Embryonic facial prominence (tissue), 1 donor: Measurements from ENCODE around the gene CAMK2D.

Source experiments
- DNase-seq: peaks from one replicate; pipeline ENCODE4 v3.0.0-alpha.2; 2016; ENCODE audit errors: extremely low spot score

The CAMK2D gene

GRCh38 chr4:113438596-113438995 lies 322.9 kb downstream of the CAMK2D start:
- no peak for DNase-seq

DNA sequence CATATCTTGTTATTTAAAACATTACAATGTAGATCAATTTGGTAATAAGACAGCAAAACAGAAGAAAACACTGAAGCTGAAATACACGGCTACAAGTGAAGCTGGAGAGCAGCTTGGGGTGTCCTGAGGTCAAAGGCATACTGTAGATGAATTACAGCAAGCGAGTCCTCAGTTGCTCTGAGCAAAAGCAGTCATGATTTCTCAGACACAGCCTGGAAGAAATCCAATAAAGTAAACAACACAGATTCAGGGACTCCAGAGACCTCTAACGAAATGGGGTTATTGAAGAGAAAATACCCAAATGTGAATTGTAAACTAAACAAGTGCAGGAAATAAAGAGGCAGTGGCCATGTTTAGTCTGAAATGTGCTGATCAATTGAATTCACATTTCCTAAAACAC lies 324.4 kb downstream of the CAMK2D start:
- no peak for DNase-seq

- DNase-seq = no peak
These were observed 325.2 kb downstream of the CAMK2D start for GRCh38 chr4:113436360-113436759.

GRCh38 chr4:113435893-113436292 lies 325.6 kb downstream of the CAMK2D start:
- no peak for DNase-seq

GRCh38 chr4:113434247-113434587 lies 327.3 kb downstream of the CAMK2D start:
- no peak for DNase-seq

GRCh38 chr4:113433536-113434246 lies 327.8 kb downstream of the CAMK2D start:
- DNase-seq = no peak

DNA sequence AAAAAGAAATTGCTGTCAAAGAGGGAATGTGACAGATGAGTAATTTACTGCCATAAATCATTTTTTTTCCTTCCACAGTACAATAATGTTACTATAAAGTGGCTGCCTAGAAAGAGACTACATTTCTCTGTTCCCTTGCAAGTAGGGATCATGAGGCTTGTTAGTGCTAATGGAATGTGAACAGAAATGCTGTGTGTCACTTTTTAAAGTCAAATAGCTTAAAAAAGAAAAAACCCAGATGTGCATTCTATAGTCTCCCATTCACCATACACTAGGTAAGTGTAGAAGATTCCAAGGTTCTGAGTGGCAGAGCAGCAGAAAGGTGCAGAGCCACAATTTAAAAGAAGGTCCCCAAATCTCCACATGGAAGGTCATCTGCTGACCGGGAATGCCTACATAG lies 328.4 kb downstream of the CAMK2D start:
- no peak for DNase-seq

GRCh38 chr4:113423631-113424030 lies 337.9 kb downstream of the CAMK2D start:
- DNase-seq = no peak

DNA sequence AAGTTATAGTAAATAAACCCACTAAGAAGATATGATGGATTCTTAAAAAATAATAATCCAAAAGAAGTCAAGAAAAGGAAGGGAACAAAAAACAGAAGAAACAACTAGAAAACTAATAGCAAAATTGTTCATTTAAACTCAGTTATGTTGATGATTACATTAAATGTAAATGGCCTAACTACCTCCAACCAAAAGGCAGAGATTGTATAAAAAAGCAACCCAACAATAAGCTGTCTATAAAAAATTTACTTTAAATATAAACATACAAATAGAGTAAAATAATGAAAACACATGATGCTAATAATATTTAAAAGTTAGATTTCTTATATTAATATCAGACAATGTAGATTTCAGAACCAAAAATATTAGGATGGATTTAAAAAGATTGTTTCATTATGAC lies 340.6 kb downstream of the CAMK2D start:
- DNase-seq = no peak

GRCh38 chr4:113419631-113420030 lies 341.9 kb downstream of the CAMK2D start:
- no peak for DNase-seq

- no peak for DNase-seq
These were observed 350.0 kb downstream of the CAMK2D start for GRCh38 chr4:113411496-113411938.

- no peak for DNase-seq
These were observed 350.9 kb downstream of the CAMK2D start for GRCh38 chr4:113410686-113411085.

- no peak for DNase-seq
These were observed 352.4 kb downstream of the CAMK2D start for GRCh38 chr4:113409181-113409580.

- no peak for DNase-seq
These were observed 354.1 kb downstream of the CAMK2D start for GRCh38 chr4:113407409-113407808.

- DNase-seq = no peak
These were observed 354.9 kb downstream of the CAMK2D start for GRCh38 chr4:113406723-113407016.

GRCh38 chr4:113405874-113406722 lies 355.4 kb downstream of the CAMK2D start:
- no peak for DNase-seq

DNA sequence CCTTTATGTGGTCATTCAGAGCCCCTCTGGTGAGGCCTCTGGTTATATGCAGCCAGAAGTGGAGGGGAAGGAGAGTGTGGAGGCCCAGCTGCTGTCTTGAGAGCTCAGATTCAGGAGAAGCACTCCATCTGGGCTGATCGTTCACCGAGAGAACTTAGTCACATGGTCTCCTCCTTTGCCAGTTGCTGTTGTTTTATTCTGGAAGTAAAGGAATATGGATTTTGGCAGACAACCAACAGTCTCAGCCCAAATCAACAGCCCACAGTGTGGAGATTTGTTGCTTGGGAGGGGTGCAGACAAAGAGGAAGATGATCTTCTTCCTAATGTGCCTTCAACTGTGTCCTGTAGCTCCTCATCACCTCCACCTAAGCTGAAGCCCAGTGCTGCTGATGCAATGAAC lies 356.7 kb downstream of the CAMK2D start:
- DNase-seq = no peak

GRCh38 chr4:113404167-113404571 lies 357.4 kb downstream of the CAMK2D start:
- DNase-seq = no peak
